TTC549 (cell line): Measurements from ENCODE around the gene AQP11.
"Not testable (repeated sequence)": the region's sequence is repeated elsewhere in the genome, so short reads cannot be mapped to it uniquely, and the experiment has no call there.

ENCODE experiments used
- FAIRE-seq: peaks from 2 replicates; lab custom pipeline; 2012; peaks lifted over from hg19 to GRCh38; lab: Jason Lieb, UNC

AQP11 gene

GRCh38 chr11:77593883-77594282, 4.1 kb downstream of the AQP11 start:
- no peak for FAIRE-seq

GRCh38 chr11:77596626-77597025, 6.9 kb downstream of the AQP11 start:
- no peak for FAIRE-seq

GRCh38 chr11:77598195-77598594, 8.4 kb downstream of the AQP11 start:
- no peak for FAIRE-seq

GRCh38 chr11:77602381-77603088, 12.8 kb downstream of the AQP11 start:
- FAIRE-seq: no peak

- no peak for FAIRE-seq
Observed at GRCh38 chr11:77604281-77604680, 14.5 kb downstream of the AQP11 start.

GRCh38 chr11:77609234-77609633, 19.5 kb downstream of the AQP11 start:
- no peak for FAIRE-seq

GRCh38 chr11:77611921-77612320, 22.2 kb downstream of the AQP11 start:
- FAIRE-seq: no peak

GRCh38 chr11:77617892-77618291, 28.1 kb downstream of the AQP11 start:
- FAIRE-seq: no peak

GRCh38 chr11:77619576-77620198, 29.9 kb downstream of the AQP11 start:
- FAIRE-seq: no peak

- FAIRE-seq: no peak
Observed at GRCh38 chr11:77630157-77630710, 40.5 kb downstream of the AQP11 start.

GRCh38 chr11:77633926-77634325, 44.2 kb downstream of the AQP11 start:
- not testable (repeated sequence) for FAIRE-seq

- FAIRE-seq: no peak
Observed at GRCh38 chr11:77636731-77637344, 47.1 kb downstream of the AQP11 start.

- FAIRE-seq: no peak
Observed at GRCh38 chr11:77637345-77638165, 47.8 kb downstream of the AQP11 start, which contains the start of gene CLNS1A. Gene CLNS1A (minus strand): TSS chr11:77637794. CDS start chr11:77637714, 80 bp downstream.

GRCh38 chr11:77642228-77642627, 52.5 kb downstream of the AQP11 start:
- FAIRE-seq: no peak

GRCh38 chr11:77644887-77645286, 55.1 kb downstream of the AQP11 start:
- no peak for FAIRE-seq

GRCh38 chr11:77647654-77648305, 58.0 kb downstream of the AQP11 start:
- FAIRE-seq: no peak

- FAIRE-seq: no peak
Observed at GRCh38 chr11:77650123-77650522, 60.4 kb downstream of the AQP11 start.

- no peak for FAIRE-seq
Observed at GRCh38 chr11:77654770-77655434, 65.1 kb downstream of the AQP11 start.

GRCh38 chr11:77656362-77656761, 66.6 kb downstream of the AQP11 start:
- no peak for FAIRE-seq

GRCh38 chr11:77658213-77659013, 68.7 kb downstream of the AQP11 start:
- FAIRE-seq: no peak
